Fibroblast of skin of left quadriceps (primary cell): ENCODE data around the gene MYO16.

Source experiments
- DNase-seq, 2 experiments: peaks; one replicate each; pipeline ENCODE4 v3.0.0-alpha.2; 2013; ENCODE audit warnings: low read depth in 2 of 2

The MYO16 gene

GRCh38 chr13:108662528-108662927, 33.1 kb downstream of the MYO16 start:
- DNase-seq = no peak

- no peak for DNase-seq
These were observed 34.3 kb downstream of the MYO16 start for GRCh38 chr13:108663710-108664109.

- no peak for DNase-seq
These were observed 37.8 kb downstream of the MYO16 start for GRCh38 chr13:108667205-108667604.

GRCh38 chr13:108669381-108669780, 40.0 kb downstream of the MYO16 start:
- no peak for DNase-seq

GRCh38 chr13:108674346-108674745, 44.9 kb downstream of the MYO16 start:
- DNase-seq = no peak

GRCh38 chr13:108674771-108675170, 45.4 kb downstream of the MYO16 start:
- no peak for DNase-seq

- no peak for DNase-seq
These were observed 47.2 kb downstream of the MYO16 start for GRCh38 chr13:108676620-108677019.

- DNase-seq = no peak
These were observed 48.4 kb downstream of the MYO16 start for GRCh38 chr13:108677806-108678205.

- no peak for DNase-seq
These were observed 50.6 kb downstream of the MYO16 start for GRCh38 chr13:108680011-108680410.

GRCh38 chr13:108681986-108682575, 52.7 kb downstream of the MYO16 start:
- DNase-seq = peak; percentile 18 to 30

GRCh38 chr13:108682714-108683113, 53.3 kb downstream of the MYO16 start:
- DNase-seq = no peak

- no peak for DNase-seq
These were observed 56.6 kb downstream of the MYO16 start for GRCh38 chr13:108686027-108686426.

- no peak for DNase-seq
These were observed 61.3 kb downstream of the MYO16 start for GRCh38 chr13:108690726-108691125.

GRCh38 chr13:108700422-108701170, 71.2 kb downstream of the MYO16 start:
- DNase-seq = peak; percentile 1 to 4

- DNase-seq = no peak
These were observed 72.8 kb downstream of the MYO16 start for GRCh38 chr13:108702171-108702570.

- DNase-seq = no peak
These were observed 75.6 kb downstream of the MYO16 start for GRCh38 chr13:108705031-108705430.

- DNase-seq = no peak
These were observed 78.2 kb downstream of the MYO16 start for GRCh38 chr13:108707584-108707983.

GRCh38 chr13:108708921-108709320, 79.5 kb downstream of the MYO16 start:
- DNase-seq = no peak

GRCh38 chr13:108711386-108711785, 82.0 kb downstream of the MYO16 start:
- no peak for DNase-seq

GRCh38 chr13:108725471-108725870, 96.1 kb downstream of the MYO16 start:
- no peak for DNase-seq

GRCh38 chr13:108728370-108728769, 99.0 kb downstream of the MYO16 start:
- no peak for DNase-seq

- DNase-seq = no peak
These were observed 103.7 kb downstream of the MYO16 start for GRCh38 chr13:108733022-108733560.

- DNase-seq = no peak
These were observed 105.3 kb downstream of the MYO16 start for GRCh38 chr13:108734676-108735075.
